Dermis blood vessel endothelial cell (primary cell): ENCODE data around the gene C19orf81. TPM values are rescaled to one million over a fixed set of nuclear protein-coding genes. Genes with fewer than 3 reads are reported as not detected.

ENCODE experiments used
- total RNA-seq: library from RNA; depleted of rRNA; stranded (reverse); fragments of >200 nt; gene quantifications from 2 replicates; pipeline ENCODE4 v1.2.3, GENCODE V29; 2014

Gene C19orf81
- total RNA-seq, 1 donor from 2014 or later = not detected

Other genes with a start within 250 kb of the C19orf81 start
- gene SPIB, start 230.5 kb upstream of the C19orf81 start, total RNA-seq = not detected in 2 replicates
- 0.05 TPM in 1 of 2 replicates, not detected in the other for gene MYBPC2, start 216.6 kb upstream of the C19orf81 start, total RNA-seq
- gene EMC10, start 172.9 kb upstream of the C19orf81 start, total RNA-seq = 63.0 and 77.3 TPM in 2 replicates
- gene GARIN5A, start 172.6 kb upstream of the C19orf81 start, total RNA-seq = 0.05 and 0.17 TPM in 2 replicates
- gene JOSD2, start 138.3 kb upstream of the C19orf81 start, total RNA-seq = 18.0 and 18.2 TPM in 2 replicates
- gene ASPDH, start 135.5 kb upstream of the C19orf81 start, total RNA-seq = not detected in 2 replicates
- under 0.01 and 0.05 TPM in 2 replicates for gene LRRC4B, start 81.0 kb upstream of the C19orf81 start, total RNA-seq
- under 0.01 TPM in 1 of 2 replicates, not detected in the other for gene SYT3, start 9.6 kb upstream of the C19orf81 start, total RNA-seq
- gene SHANK1, start 70.4 kb downstream of the C19orf81 start, total RNA-seq = 0.09 and 0.17 TPM in 2 replicates
- gene CLEC11A, start 73.9 kb downstream of the C19orf81 start, total RNA-seq = 0.17 and 0.84 TPM in 2 replicates
- gene GPR32, start 121.0 kb downstream of the C19orf81 start, total RNA-seq = not detected in 2 replicates
- not detected in 2 replicates for gene ACP4, start 141.0 kb downstream of the C19orf81 start, total RNA-seq
- not detected in 2 replicates for gene KLK1, start 174.3 kb downstream of the C19orf81 start, total RNA-seq
- gene KLK15, start 184.1 kb downstream of the C19orf81 start, total RNA-seq = not detected in 2 replicates
- gene KLK3, start 205.5 kb downstream of the C19orf81 start, total RNA-seq = not detected in 2 replicates
- gene KLK2, start 224.0 kb downstream of the C19orf81 start, total RNA-seq = 0.14 TPM in 1 of 2 replicates, not detected in the other